Amniotic epithelial cell (primary cell): Measurements from ENCODE around the gene SBSN.

ENCODE experiments used
- DNase-seq: peaks from one replicate; pipeline ENCODE4 v3.0.0-alpha.2; 2010; ENCODE audit warnings: low read depth

The SBSN gene, protein sequence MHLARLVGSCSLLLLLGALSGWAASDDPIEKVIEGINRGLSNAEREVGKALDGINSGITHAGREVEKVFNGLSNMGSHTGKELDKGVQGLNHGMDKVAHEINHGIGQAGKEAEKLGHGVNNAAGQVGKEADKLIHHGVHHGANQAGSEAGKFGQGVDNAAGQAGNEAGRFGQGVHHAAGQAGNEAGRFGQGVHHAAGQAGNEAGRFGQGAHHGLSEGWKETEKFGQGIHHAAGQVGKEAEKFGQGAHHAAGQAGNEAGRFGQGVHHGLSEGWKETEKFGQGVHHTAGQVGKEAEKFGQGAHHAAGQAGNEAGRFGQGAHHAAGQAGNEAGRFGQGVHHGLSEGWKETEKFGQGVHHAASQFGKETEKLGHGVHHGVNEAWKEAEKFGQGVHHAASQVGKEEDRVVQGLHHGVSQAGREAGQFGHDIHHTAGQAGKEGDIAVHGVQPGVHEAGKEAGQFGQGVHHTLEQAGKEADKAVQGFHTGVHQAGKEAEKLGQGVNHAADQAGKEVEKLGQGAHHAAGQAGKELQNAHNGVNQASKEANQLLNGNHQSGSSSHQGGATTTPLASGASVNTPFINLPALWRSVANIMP

DNA sequence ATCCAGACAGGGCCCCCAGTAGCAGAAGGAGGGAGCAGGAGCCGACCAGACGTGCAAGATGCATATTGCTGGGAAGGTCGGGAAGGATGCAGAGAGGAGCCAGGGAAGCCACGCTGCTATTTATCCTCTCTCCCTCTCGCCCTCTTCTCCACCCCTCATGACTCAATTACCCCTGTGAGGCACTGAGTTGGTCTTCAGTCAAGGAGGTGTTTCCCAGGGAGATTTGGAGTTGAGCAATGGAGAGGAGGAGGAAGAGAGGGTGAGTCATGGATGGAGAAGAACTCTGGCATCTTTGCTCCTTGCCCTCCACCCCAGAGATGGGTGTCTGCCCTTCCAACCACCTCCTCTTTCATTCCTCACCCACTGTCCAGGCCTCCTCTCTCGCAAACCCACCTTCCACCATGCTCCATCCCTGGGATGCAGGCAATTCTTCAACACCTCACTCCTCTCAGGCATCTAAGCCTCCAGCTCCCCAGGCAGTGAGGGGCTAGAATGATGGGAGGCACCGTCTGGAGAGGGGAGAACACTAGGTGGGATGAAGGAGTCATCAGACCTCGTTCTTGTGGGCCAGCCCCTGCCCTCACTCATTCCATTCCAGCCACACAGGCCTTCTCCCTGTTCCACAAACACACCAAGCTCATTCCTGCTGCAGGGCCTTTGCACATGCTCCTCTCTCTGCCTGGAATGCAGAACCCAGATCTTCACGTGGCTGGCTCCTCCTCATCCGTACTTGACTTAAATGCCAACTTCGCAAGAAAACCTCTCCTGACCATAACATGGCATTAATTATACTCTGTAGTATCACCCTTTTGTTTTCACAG, at the start of gene SBSN:
SBSN (minus strand) TSS at position 94 of the 821 bp plus-strand sequence; CDS start at position 64, 30 bp downstream.
- DNase-seq, result peak; percentile 88

DNA sequence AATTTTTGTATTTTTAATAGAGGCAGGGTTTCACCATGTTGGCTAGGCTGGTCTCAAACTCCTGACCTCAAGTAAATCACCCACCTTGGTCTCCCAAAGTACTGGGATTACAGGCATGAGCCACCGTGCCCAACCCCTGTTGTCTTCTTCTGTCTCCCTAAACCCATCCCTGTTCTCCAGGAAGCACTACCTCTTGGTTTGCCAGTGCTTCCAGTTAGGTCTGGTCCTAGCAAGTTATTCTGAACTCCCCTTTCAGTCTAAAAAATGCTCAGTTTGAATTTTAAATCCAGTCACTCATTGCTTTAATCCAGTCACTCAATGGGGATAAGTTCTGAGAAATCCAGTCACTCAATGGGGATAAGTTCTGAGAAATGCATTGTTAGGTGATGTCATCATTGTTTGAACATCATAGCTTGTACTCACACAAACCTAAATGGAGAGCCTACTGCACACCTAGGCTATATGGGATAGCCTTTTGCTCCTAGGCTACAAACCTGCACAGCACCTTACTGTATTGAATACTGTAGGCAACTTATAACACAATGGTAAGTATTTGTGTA, 43.4 kb upstream of the SBSN start:
- DNase-seq, result no peak

DNA sequence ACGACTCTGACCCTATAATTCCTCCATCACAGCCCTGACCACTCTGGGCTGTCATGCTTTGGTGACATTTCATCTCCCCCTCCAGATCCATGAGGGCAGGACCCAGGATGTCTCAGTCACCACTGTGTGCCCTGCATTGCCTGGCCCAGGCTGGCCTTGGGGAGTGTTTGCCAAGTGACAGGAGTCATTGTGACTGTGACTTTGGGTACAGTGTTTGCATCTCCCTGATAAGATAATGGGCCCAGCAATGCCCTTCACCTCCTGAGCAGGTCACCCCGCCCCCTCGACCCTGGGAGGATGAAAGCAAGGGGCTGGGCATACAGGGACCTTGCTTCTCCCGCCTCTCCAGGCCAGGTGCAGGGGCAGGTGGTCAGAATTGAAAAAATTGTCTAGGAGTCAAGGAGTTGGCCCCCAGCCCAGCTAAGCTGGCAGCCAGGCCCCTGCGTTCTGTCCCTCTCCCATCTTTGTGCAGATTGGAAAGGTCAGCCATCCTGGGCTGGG, 41.2 kb upstream of the SBSN start:
- DNase-seq, result no peak

DNA sequence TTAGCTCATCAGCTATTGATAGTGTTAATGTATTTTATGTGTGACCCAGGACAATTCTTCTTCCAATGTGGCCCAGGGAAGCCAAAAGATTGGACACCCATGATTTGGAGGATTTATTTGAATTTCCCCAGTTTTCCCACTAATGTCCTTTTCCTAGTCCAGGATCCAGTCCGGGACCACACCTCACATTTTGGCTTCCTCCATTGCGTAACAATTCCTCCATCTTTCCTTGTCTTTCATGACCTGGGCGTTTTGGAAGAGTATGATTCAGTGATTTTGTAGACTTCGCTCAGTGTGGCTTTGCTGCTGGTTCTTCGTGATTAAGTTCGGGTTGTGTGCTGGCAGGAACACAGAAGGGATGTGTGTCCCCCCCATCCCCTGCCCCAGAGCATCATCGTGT, 38.6 kb upstream of the SBSN start:
- DNase-seq, result no peak

DNA sequence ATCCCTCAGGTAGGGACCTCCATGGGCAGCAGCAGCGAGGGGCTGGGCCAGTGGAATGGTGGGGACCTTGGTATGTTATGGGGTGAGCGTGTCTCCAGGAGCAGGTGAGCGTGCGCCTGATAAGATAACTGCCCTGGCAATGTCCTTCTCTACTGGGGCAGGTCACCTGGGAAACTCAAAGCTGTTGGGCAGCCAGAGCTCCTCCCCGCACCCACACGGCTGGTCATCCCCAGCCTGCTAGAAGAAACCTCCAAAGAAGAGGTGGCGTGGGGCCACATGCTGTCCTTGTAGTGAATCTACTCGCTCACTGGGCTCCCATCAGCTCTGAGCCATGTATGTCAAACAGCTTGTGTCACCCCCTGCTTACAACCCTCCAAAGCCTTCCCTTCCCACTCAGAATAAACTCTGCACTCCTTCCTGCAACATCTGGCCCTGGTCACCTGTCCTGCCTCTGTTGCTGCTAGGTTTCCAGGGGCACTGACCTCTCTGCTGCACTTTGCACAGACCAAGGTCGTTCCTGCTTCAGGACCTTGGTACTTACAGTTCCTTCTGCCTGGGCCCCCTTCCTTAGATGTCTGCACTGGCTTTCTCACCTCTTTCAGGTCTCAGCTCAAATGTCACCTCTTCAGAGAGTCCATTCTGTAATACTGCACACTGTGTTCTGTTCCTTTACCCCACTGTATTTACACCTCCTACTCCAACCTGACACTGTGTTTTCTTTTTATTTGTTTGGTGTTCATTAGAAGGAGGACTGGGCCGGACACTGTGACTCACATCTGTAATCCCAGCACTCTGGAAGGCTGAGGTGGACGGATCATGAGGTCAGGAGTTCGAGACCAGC, 37.1 kb upstream of the SBSN start:
- no peak for DNase-seq

DNA sequence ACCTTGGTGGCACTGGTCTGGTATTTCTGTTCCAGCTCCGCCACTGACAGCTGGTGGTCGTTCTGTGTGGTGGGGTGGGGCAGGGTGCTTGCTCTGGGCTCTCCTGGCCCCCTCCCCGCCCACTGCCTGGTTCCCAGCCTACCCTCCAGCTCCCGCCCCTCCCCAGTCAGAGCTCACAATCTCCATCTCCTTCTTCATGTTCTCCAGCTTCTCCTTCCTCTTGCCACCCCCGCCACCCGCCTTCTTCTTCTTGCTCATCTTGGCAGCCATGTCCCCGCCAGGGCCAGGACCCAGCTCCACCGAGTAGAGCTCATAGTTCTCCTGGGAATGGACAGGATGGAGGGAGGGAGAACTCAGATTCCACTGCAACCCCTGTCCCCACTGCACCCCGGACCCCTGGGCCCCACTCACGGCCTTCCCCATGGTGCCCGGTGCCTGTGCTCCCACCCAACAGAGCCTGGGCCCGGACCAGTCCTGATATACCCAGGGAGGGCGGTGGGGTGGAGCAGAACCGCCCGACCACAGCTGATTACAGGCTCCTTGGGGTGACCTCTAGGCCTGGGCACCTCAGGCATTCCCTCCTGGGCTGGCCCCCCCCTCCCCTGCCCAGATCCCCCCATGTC, 35.2 kb upstream of the SBSN start, which contains the start of gene ATP4A:
ATP4A (minus strand) TSS at position 452 of the 623 bp plus-strand sequence; CDS start at position 423, 29 bp downstream.
- no peak for DNase-seq

DNA sequence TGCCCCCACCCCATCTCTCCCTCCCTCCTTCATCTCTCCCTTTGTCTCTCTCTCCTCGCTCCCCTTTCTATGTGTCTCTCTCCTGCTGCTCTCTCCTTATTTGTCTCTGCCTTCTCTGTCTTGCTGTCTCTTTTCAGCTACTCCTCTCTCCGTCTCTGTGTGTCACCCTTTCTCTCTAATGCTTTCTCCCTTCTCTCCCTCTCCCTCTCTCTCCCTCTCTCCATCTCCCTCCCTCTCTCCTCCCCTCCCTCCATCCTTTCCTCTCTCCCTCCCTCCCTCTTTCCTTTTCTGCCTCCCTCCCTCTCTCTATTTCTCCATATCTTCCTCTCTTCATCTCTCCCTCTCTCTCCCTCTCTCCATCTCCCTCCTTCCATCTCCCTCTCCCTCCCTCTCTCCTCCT, 34.7 kb upstream of the SBSN start:
- DNase-seq, result no peak

DNA sequence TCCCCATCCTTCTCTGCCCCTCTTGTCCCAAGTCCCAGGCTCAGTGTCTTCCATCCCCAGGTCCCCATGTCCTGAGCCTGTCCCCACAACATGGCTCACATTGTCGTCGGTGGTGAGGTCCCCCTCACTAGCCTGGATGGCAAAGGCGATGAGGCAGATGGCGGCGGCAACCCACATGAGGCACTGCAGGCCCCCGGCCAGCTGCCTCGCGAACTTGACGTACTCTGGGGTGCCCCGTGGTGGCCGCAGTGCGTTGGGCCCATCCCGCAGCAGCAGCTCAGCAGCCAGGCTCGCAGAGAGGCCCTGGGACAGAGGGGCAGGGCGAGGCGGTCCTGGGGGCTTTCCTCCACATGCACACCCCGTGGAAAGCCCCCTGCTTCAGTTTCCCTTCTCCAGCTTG, 34.2 kb upstream of the SBSN start:
- no peak for DNase-seq

DNA sequence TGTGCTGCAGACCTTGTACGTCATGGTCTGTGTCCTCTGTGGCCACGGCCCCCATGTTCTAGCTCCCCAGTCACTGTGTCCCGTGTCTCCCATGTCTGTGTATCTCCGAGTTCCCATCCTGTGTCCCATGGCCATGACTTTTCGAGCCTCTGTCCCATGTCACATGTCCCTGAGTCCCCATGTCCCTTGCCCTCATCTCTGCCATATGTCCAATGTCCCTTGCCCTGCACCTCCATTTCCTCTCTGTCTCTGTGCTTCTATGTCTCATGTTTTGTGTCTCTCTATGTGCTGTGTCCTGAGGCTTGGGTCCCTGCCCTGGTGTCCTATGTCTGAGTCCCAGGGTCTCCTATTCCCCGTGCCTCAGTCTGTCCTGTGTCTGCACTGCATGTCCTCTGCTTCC, 33.3 kb upstream of the SBSN start:
- DNase-seq, result no peak

DNA sequence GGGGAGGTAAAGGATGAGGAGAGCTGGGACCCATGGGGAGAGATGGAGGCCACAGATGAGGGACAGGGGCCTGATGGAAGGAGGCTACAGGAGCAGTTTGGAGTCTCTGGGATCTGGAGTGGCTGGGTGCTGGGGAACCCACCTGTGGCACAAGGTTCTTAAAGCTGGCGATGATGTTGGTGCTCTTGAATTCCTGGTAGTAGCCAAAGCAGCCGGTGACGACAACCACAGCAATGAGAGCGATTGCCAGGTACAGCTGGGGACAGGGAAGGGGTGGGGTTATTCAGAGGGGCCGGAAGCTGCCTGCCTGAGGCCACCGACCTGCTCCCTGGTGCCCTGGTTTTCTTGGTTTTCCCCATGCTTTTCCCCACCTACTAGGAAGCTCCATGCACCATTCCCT, 32.6 kb upstream of the SBSN start:
- DNase-seq, result no peak

DNA sequence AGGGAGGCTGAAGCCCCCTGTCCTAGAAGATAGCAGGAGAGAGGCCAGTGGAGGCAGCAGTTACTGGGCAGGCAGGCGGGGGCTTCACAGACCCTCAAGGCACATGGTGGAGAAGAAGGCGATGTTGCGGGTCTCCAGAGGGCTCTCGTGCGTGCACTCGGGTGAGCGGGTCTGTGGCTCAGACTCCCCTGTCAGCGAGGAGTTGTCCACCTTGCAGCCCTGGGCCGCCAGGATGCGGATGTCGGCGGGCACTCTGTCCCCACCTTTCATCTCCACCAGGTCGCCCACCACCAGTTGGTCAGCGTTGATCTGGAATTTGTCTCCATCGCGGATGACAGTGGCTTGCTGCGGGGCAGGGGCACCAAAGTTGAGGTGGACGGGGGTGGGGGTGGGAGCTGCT, 32.2 kb upstream of the SBSN start:
- DNase-seq, result no peak

DNA sequence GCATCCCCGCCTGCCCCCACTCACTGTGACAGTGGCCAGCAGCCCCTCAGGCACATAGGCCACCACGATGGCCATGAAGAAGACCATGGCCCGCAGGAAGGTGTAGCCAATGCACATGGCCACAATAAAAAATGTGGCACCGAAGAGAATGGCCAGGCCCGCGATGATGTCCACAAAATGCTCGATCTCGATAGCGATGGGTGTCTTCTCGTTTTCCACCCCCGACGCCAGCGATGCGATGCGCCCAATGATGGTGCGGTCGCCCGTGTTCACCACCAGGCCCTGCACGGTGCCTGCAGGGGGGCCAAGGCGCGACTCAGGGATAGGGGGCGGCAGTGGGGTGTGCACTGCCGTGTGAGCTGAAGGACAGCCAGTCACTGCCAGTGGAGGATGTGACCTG, 31.7 kb upstream of the SBSN start:
- DNase-seq, result no peak

DNA sequence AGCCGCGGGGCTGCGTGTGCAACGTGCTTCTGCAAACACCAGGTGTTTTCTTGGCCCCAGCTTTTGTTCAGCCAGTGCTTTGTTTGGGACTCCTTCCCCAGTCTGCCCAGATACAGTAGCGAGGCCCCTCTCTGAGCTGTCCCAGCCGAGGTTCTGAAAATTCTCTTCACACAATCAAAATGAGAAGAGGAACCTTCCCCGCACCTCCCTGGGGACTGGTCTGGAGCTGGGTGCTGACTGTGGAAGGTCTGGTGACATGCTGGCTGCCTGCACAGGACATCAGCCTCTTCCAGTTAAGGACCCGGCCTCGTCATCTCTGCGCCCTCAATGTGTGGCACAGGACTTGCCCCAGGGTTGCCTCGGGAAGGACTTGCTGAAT, 31.2 kb upstream of the SBSN start:
- DNase-seq, result no peak

DNA sequence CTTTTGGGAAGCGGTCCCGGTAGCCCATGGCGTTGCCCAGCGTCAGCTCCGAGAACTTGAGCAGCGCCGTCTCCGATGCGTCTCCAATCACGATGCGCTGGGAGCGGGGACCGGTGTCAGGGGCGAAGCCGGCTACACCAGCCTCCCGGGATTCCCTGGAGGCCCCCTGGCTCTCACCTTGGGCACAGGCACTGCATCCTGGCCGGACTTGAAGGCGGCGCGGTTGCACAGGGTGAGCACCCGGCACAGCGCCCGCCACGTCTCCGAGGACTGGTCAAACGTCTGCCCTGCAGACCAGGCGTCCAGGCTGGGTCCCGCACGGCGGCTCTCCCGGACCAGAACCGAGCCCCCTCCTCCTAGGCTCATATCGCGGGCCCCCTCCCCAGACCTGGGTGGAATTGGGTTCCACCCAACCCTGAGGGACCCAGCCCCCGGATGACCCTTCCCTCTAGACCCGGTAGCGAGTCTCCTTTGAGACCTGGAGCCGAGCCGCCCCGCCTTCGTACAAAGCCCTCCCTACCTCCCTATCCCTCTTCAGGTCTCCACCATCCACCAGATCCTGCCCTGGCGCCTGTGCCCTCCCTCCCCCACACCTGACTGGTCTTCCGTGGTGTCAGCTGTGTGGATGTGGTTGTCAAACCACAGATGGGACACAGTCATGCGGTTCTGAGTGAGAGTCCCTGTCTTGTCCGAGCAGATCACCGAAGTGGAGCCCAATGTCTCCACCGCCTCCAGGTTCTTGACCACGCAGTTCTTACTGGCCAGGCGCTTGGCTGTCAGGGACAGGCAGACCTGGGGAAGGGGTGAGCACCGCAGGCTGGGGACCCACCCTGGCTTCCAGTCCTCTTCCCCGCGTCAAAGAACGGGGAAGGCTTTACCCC, 30.5 kb upstream of the SBSN start:
- DNase-seq, result no peak

DNA sequence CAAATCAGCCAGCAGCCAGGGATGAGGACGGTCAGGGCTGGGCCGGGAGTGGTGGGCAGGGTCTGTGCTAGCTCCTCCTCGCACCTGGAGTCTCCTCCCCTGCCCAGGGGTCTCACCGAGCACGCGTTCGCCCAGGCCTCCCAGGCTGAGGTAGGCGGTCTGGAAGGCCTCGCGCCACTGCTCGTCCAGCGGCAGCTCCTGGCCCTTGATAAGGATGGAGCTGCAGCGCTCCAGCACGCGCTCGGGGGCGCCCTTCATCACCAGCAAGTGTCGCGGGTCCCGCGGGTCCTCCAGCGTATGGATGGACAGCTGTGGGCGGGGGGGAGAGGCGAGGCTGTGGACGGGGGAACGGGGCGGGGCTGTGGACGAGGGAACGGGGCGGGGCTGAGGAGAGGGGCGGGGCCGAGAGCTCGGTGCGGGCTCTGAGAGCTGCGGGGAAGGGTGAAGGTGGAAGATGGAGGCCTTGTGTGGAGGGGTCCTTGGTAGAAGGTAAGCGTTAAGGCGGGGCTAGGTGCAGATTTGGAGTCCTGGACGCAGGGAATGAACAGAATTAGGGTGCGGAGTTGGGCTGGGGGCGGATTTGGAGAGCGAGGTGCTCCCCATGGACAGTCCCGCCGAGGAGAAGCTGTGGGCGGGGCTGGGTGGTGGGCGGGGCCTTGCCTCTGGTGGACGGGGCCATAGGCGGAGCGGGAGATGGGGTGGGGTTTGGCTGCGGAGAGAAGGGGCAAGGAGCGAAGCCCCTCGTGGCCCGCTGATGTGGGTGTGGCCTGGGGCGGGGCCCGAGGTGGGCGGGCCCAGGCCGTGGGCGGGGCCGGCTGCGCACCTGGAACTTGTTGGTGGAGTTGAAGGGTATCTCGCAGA, 29.7 kb upstream of the SBSN start:
- peak; percentile 52 for DNase-seq

DNA sequence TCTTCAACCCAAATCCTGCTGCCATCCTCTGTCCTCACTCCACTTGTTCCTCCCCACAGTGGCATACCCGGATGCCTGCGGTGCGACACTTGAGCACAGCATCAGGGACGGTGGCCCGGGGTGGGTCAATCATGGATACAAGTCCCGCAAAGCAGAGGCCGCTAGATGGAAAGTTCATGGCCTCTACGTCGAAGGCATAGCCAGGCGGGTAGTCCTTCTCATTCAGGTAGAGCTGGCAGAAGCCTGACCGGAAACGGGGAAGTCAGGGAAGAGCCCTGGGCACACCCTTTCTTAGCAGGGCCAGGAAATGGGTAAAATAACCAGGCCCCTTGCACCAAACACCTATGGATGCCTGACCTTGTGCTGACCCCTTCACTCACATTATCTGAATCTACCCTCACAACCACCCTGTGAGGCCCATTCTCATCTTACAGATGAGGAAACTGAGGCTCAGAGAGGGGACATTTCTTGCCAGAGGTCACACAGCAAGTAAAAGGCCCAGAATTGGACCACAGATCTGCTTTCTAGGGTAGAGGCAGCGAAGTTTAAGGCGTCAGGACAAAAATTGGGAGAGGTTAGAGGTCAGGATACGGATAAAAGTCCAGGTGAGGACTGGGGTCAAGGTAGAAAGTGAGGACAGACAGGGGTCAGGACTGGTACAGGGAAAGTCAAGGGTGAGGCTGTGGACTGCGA, 28.9 kb upstream of the SBSN start:
- no peak for DNase-seq

DNA sequence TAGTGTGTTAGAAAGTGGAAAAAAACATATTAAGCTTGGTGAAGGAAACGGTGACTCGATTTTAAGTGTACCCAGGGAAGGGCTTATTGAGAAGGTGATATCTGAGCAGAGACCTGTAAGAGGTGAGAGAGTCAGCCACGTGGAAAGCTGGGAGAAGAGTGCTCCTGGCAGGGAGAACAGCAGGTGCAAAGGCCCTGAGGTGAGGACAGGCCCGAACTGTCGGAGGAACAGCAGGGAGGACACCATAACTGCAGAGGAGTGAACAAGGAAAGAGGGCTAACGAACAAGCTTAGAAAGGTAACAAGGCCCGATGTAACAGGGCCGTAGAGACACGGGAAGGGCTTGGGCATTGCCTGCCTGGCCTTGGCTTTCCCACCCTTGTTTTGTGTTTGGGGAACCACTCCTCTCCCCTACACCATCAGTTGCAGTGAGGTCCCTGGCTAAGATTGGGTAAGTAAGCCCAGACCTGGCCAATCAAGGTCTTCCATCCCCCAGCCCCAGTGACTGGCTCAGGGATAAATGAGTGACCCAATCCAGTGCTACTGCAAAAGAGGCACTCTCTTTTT, 28.0 kb upstream of the SBSN start:
- DNase-seq, result no peak
